ENCODE data around the gene HYDIN.

The HYDIN gene

DNA sequence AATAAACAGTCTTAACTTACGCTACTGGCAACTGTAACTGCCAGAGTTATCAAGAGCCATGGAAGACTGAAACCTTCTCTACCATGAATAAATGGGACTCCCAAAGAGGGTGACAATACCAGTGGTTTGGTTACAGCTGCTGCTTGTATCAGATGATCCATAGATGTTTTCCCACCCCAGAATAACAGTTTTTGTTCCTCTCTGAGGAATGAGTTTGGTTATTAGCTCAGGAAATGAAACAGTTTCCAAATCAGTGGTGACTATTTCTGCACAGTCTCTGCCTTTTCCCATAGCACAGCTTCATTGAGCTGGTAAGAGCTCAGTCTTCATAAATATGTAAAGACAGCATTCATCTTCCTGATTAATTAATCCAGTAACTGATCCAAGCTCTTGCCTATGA, 14.0 kb upstream of the HYDIN start:
- no peak for DNase-seq
- intact Hi-C loops (cut with DNase I; ENCODE audit: low total_unique reads) = no loop called here
- TF ChIP-seq, protein P1, sequence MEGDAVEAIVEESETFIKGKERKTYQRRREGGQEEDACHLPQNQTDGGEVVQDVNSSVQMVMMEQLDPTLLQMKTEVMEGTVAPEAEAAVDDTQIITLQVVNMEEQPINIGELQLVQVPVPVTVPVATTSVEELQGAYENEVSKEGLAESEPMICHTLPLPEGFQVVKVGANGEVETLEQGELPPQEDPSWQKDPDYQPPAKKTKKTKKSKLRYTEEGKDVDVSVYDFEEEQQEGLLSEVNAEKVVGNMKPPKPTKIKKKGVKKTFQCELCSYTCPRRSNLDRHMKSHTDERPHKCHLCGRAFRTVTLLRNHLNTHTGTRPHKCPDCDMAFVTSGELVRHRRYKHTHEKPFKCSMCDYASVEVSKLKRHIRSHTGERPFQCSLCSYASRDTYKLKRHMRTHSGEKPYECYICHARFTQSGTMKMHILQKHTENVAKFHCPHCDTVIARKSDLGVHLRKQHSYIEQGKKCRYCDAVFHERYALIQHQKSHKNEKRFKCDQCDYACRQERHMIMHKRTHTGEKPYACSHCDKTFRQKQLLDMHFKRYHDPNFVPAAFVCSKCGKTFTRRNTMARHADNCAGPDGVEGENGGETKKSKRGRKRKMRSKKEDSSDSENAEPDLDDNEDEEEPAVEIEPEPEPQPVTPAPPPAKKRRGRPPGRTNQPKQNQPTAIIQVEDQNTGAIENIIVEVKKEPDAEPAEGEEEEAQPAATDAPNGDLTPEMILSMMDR (IDR thresholded peaks at IDR 0.05) = no peak

DNA sequence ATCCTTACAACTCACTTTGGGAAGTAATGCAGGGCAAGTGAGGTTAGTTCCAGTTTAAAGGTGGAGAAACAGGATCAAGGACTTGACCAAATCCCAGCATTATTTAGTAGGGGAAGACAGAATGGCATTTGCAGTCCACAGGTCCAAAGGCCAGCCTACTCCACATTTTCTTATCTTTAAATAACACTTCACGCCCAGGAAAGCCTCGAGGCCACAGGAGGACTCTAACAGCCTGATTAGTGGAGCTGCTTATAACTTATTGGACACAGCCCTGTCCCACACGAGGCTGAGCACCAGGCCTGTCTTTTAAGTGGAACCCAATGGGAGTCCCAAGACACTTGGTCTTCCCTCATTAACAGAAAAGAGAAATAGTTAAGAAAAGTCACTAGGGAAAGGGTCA, 12.1 kb upstream of the HYDIN start:
- no peak for DNase-seq
- intact Hi-C loops (cut with DNase I; ENCODE audit: low total_unique reads) = no loop called here
- H3K27ac ChIP-seq = no peak overlapping the region
- H3K9me3 ChIP-seq = no peaks in the 10 kb centered on the region
- H3K27me3 ChIP-seq = no peaks in the 10 kb centered on the region
- TF ChIP-seq, protein P1 (IDR thresholded peaks at IDR 0.05) = no peak
- no peak overlapping the region for H3K4me3 ChIP-seq
- H3K4me1 ChIP-seq = no peaks in the 10 kb centered on the region
- H3K36me3 ChIP-seq = no peaks in the 10 kb centered on the region

More for the DNA sequence above, 14.0 kb upstream of the HYDIN start:
- H3K27me3 ChIP-seq = no peaks in the 10 kb centered on the region
- H3K36me3 ChIP-seq = no peaks in the 10 kb centered on the region
- H3K4me1 ChIP-seq = no peaks in the 10 kb centered on the region
- no peak overlapping the region for H3K4me3 ChIP-seq
- no peak overlapping the region for H3K27ac ChIP-seq
- no peaks in the 10 kb centered on the region for H3K9me3 ChIP-seq

DNA sequence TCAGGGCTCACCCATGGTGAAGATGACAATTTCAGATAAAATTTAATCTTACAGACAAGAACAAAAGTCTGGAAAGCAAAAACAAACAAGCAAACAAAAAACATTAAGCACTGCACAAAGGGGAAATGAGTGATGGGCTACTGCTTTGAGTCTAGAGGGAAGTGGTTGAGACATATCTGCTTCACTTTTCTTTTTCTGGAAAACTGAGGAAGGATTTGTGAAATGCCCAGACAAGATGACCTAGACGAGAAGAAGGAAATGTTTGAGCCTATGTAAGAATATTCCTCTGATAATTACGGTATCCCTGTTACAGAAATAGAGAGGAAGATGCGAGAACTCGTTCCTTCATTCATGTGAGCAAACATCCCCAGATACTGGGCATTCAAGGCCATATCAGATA, 11.5 kb upstream of the HYDIN start:
- Histone ChIP-seq H3K27me3 (no peaks in the 10 kb centered on the region), H3K4me3 (no peak overlapping the region), H3K4me1 (no peaks in the 10 kb centered on the region), H3K27ac (no peak overlapping the region), H3K9me3 (no peaks in the 10 kb centered on the region), H3K36me3 (no peaks in the 10 kb centered on the region)
- intact Hi-C loops (cut with DNase I; ENCODE audit: low total_unique reads) = no loop called here
- TF ChIP-seq, protein P1 (IDR thresholded peaks at IDR 0.05) = no peak
- no peak for DNase-seq

DNA sequence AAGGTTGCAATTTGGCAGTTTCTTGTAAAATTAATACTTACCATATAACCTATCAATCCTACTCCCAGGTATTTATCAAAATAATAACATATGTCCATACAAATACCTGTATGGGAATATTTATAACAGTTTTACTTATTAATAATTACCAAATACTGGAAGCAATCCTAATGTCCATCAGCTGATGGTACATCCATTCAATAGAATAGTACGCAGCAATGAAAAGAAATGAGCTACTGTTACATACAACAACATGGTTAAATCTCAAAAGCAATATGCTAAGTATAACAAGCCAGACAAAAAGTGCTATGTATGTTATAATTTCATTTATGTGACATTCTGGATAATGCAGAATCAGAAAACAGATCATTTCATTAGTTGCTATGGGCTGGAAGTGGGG, 1.2 kb downstream of the HYDIN start:
- DNase-seq = no peak
- intact Hi-C loops (cut with DNase I; ENCODE audit: low total_unique reads) = no loop called here
- H3K36me3 ChIP-seq = no peaks in the 10 kb centered on the region
- TF ChIP-seq, protein P1 (IDR thresholded peaks at IDR 0.05) = no peak
- H3K27ac ChIP-seq = no peak overlapping the region
- peaks cover 0 to 5% of the 10 kb centered on the region in 2 donors for H3K27me3 ChIP-seq
- no peak overlapping the region for H3K4me3 ChIP-seq
- H3K4me1 ChIP-seq = no peaks in the 10 kb centered on the region
- H3K9me3 ChIP-seq = peaks cover 0 to 12% (median 3%) of the 10 kb centered on the region in 3 donors

DNA sequence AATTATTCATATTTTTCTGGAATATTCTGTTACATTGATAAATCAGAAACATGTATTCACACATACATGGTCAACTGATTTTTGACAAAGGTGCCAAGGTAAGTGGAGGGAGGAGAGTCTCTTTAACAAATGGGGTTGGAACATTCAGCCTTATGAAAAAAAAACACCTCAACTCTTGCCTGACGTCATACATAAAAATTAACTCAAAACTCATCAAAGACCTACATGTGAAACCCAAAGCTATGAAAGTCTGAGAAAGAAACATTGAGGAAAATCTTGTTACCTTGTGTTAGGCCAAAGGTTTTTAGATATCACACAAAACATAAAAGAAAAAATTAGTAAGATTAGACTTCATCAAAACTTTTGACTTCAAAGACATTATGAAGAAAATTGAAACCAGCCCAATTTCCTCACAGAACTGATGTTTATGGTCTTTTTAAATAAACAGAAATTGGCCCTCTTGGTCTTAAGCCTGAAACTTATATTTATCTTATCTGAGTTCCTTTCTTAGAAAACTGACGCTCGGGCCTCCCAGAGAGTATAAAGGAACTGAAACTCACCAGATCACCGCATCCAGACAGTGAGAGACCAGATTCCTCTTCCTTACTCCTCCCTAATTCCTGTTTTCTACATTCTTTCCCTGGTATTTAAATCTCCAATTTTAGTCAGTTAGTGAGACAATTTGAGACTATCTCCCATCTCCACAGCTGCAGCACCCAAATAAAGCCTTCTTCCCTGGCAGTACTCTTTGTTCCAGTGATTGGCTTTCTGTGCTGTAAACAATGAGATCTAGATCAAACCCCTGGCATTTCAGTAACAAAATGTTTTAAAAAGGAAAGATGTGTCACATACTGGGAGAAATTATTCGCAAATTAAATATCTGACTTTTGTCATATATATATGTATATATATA, 4.0 kb downstream of the HYDIN start:
- Histone ChIP-seq H3K9me3 (peaks cover 0 to 17% (median 0%) of the 10 kb centered on the region in 3 donors), H3K4me1 (no peaks in the 10 kb centered on the region), H3K27me3 (peaks cover 0 to 5% of the 10 kb centered on the region in 2 donors), H3K4me3 (no peak overlapping the region), H3K27ac (no peak overlapping the region), H3K36me3 (no peaks in the 10 kb centered on the region)
- TF ChIP-seq, protein P1 (IDR thresholded peaks at IDR 0.05) = no peak
- DNase-seq = no peak
- intact Hi-C loops (cut with DNase I; ENCODE audit: low total_unique reads) = no loop called here

Measured in tibial artery (tissue), 4 donors.